ENCODE data around the gene LRFN2. TPM values are rescaled to one million over a fixed set of nuclear protein-coding genes. Genes with fewer than 3 reads are reported as not detected.
A peak's percentile ranks its signal among the peaks of the same experiment; 100 is the strongest.

The LRFN2 gene
- total RNA-seq, 3 donors from 2014 or later (not counting 1 experiment from before 2014, with no cell fraction given): 3.0 to 3.6 (median 3.5) TPM

- H3K27me3 Mint-ChIP-seq (ENCODE audit: low read depth in 2 of 2): peaks cover 0 to 2% of the 10 kb centered on the region in 2 donors
- peaks cover 9 to 19% of the 10 kb centered on the region in 2 donors for H3K4me1 Mint-ChIP-seq
- ATAC-seq: no peak
- H3K36me3 Mint-ChIP-seq: no peaks in the 10 kb centered on the region
- intact Hi-C loops (cut with micrococcal nuclease): no loop called here
- no peaks in the 10 kb centered on the region for H3K9me3 ChIP-seq (ENCODE audit: control insufficient read depth, insufficient read depth, low read length)
- no peak for DNase-seq
- no peak for TF ChIP-seq CTCF (IDR thresholded peaks at IDR 0.05)
- no peak overlapping the region for H3K27ac ChIP-seq (ENCODE audit: low read length)
- H3K27ac Mint-ChIP-seq: no peak overlapping the region
- H3K27me3 ChIP-seq (ENCODE audit: control insufficient read depth, insufficient read depth, low read length): no peaks in the 10 kb centered on the region
- no peaks in the 10 kb centered on the region for H3K9me3 Mint-ChIP-seq
- H3K4me3 Mint-ChIP-seq: no peak overlapping the region
- no peaks in the 10 kb centered on the region for H3K4me1 ChIP-seq (ENCODE audit: control insufficient read depth, insufficient read depth, low read length)
- WGBS (ENCODE audit: insufficient coverage): 87% methylated on average over 4 of the region's 4 CpGs
- H3K36me3 ChIP-seq (ENCODE audit: control insufficient read depth, insufficient read depth, low read length): no peaks in the 10 kb centered on the region
- H3K4me3 ChIP-seq (ENCODE audit: low read length): no peak overlapping the region
These were observed 161.8 kb downstream of the LRFN2 start for GRCh38 chr6:40425192-40425919.

GRCh38 chr6:40422046-40422445, 165.1 kb downstream of the LRFN2 start:
- peaks cover 0 to 6% of the 10 kb centered on the region in 2 donors for H3K27me3 Mint-ChIP-seq (ENCODE audit: low read depth in 2 of 2)
- Histone ChIP-seq H3K9me3 (ENCODE audit: control insufficient read depth, insufficient read depth, low read length) (no peaks in the 10 kb centered on the region), H3K36me3 (ENCODE audit: control insufficient read depth, insufficient read depth, low read length) (no peaks in the 10 kb centered on the region), H3K27ac (ENCODE audit: low read length) (no peak overlapping the region), H3K4me3 (ENCODE audit: low read length) (no peak overlapping the region), H3K27me3 (ENCODE audit: control insufficient read depth, insufficient read depth, low read length) (no peaks in the 10 kb centered on the region), H3K4me1 (ENCODE audit: control insufficient read depth, insufficient read depth, low read length) (no peaks in the 10 kb centered on the region)
- no peaks in the 10 kb centered on the region for H3K36me3 Mint-ChIP-seq
- DNase-seq (no peak), ATAC-seq (no peak)
- H3K9me3 Mint-ChIP-seq: no peaks in the 10 kb centered on the region
- no peak overlapping the region for H3K4me3 Mint-ChIP-seq
- intact Hi-C loops (cut with micrococcal nuclease): no loop called here
- no peak overlapping the region for H3K27ac Mint-ChIP-seq
- peaks cover 19 to 38% of the 10 kb centered on the region in 2 donors for H3K4me1 Mint-ChIP-seq
- TF ChIP-seq CTCF (IDR thresholded peaks at IDR 0.05): no peak
- WGBS (ENCODE audit: insufficient coverage): 55% methylated on average over 1 of the region's 1 CpG

GRCh38 chr6:40419946-40420728, 167.0 kb downstream of the LRFN2 start:
- Mint-ChIP-seq H3K27me3 (ENCODE audit: low read depth in 2 of 2) (peaks cover 0 to 6% of the 10 kb centered on the region in 2 donors), H3K4me1 (peaks cover 19 to 31% of the 10 kb centered on the region in 2 donors), H3K27ac (peak overlapping the region in 1 of 2 donors; percentile 44), H3K4me3 (no peak overlapping the region), H3K36me3 (no peaks in the 10 kb centered on the region), H3K9me3 (no peaks in the 10 kb centered on the region)
- no peak overlapping the region for H3K4me3 ChIP-seq (ENCODE audit: low read length)
- DNase-seq: no peak
- H3K9me3 ChIP-seq (ENCODE audit: control insufficient read depth, insufficient read depth, low read length): no peaks in the 10 kb centered on the region
- H3K27ac ChIP-seq (ENCODE audit: low read length): no peak overlapping the region
- H3K4me1 ChIP-seq (ENCODE audit: control insufficient read depth, insufficient read depth, low read length): no peaks in the 10 kb centered on the region
- intact Hi-C loops (cut with micrococcal nuclease): no loop called here
- WGBS (ENCODE audit: insufficient coverage): 73% methylated on average over 17 of the region's 17 CpGs
- ATAC-seq: peak in 2 of 3 donors; percentile 29 to 40
- TF ChIP-seq CTCF (IDR thresholded peaks at IDR 0.05): no peak
- H3K27me3 ChIP-seq (ENCODE audit: control insufficient read depth, insufficient read depth, low read length): no peaks in the 10 kb centered on the region
- H3K36me3 ChIP-seq (ENCODE audit: control insufficient read depth, insufficient read depth, low read length): no peaks in the 10 kb centered on the region

All from natural killer cell (primary cell).